SW 1271 (cell line): ENCODE results near the gene GNA12.

ENCODE experiments used
- DNase-seq, 2 experiments: peaks; one replicate each; lab custom pipeline; 2025; lab: John Stamatoyannopoulos, UW

The GNA12 gene

GRCh38 chr7:2802504-2803341 is 41.4 kb downstream of the GNA12 start:
- DNase-seq = peak; percentile 27 to 58

GRCh38 chr7:2802101-2802500 is 42.0 kb downstream of the GNA12 start:
- DNase-seq = peak in 1 of 2 experiments; percentile 49

DNA sequence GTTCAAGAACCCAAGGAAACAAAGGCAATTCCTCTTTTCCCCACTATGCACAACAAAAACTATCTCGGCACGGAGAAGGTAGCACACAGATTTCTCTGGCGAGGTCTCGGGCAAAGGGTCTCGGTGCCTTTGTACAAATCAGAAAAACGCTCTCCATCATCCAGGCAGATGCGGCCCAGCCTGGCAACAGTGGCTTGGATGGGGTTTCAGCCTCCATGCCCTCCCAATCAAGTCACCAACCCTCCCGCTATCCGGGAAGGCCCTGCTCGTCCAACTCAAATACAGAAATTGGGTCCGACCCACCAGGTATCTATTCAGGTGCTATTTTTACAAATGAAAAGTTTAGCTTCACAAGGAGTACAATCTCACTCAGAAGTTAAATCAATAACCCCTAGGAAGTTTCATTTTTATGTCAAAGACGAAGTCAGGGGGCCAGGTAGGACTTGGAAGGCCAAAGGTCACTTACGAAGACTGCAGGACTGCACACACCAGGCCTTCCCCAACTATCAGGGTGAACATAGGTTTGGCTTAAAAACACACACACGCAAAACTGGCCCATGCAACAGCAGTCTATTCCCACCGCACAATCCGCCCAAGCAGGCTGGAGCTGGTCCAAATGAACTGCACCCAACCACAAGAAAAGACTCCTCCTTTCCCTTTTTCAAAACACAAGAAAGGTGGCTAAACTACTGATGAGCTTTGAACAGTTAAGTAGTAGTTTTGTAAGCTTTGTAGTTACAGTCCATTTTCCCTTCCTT is 43.0 kb downstream of the GNA12 start:
- DNase-seq = no peak

DNA sequence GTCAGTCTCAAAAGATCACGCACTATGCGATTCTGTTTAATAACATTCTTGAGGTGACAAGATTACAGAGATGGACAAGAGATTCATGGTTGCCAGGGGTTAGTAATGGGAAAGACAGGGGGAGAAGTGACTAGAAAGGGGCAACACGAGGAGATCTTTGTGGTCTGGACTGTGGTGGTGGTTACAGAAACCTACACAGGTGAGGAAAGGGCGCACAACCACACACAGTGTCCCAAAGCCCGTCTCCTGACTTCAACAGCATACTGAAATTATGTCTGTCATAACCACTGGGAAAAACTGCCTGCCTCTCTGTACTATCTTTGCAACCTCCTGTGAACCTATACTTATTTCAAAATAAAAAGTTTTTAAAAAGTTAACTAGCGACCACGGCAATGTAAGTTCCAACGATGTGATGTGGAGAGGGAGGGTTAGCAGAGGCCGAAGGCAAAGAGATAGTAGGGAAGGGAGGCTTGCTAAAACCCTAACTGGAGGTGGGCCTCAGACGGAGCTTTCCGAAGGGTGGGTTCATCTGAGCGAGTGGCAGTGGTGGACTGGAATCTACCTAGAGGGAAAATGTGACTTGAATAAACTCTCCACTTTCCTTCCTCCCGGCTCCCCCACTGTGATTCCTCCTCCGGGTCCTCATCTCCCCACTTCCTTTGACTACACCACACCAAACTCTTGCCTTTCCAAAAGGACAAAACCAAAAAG is 43.7 kb downstream of the GNA12 start:
- DNase-seq = no peak

GRCh38 chr7:2799253-2799652 is 44.9 kb downstream of the GNA12 start:
- DNase-seq = no peak

DNA sequence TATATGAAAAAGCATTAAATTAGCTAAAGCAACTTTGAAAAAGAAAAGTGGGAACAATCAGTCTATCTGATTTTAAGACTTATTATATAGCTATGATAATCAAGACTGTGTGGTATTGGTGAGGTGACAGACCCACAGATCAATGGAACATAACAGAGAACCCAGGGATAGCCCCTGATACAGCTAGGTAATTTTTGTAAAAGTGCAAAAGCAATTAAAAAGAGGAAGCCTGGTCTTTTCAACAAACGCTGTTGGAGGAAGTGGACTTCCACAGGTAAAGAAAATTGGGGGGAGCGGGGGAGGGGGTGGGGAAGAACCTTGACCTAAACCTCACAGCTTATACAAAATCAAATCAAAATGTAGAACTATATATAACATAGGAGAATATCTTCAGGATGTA is 45.4 kb downstream of the GNA12 start:
- no peak for DNase-seq

- no peak for DNase-seq
These were observed 47.5 kb downstream of the GNA12 start for GRCh38 chr7:2796358-2797352.

GRCh38 chr7:2795906-2796305 is 48.2 kb downstream of the GNA12 start:
- no peak for DNase-seq

DNA sequence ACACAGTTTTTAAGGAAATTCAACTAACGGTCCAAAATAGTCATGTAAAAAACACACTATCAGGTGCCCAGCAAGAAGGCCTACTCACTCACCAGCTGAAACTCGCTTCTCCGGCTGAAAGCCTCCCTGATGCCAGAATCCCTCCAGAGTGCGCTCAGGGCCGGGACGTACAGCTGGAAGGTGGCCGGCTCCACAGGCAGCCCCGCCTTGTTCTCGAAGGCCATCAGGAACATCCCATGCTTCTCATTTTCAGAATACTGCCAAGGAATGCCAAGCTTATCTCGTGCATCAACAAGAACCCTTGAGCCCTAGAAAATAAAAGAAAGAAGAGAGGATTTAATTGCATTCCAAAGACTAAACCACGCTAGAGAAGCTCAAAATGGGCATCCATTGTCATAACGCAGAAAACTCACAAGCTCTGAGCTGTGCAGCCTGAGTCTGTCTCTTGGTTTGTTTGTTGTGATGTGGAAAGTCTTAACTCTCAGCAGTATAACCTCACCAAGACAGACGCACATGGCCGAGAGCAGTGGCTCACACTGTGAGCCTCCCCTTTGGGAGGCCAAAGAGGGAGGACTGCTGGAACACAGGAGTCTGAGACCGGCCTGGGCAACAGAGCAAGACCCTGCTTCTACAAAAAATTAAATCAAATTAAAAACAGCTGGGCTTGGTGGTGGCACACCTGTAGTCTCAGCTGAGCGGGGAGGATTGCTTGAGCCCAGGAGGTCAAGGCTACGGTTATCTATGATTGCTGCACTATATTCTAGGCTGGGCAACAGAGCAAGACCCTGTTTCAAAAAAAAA is 49.1 kb downstream of the GNA12 start:
- no peak for DNase-seq

GRCh38 chr7:2792856-2793487 is 51.1 kb downstream of the GNA12 start:
- no peak for DNase-seq

GRCh38 chr7:2792235-2792634 is 51.9 kb downstream of the GNA12 start:
- no peak for DNase-seq

DNA sequence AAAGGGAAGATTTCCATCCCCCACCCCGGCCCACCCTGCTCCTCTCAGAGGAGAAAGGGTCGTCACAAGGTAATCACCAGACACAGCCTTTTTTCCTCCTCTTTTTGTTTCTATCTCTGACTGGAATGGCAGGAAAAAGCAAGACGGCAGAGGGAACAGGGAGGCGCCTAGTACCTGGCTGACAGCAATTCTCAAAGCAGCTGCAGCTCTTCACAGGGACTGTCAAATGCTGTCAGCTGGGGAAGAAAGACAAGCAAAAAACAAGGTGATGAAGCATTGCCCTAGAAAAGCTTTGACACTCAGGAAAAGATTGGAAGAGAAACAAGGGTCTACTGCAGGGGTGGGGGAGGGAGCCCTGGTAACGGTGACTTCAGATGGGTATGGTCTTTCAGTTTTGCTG is 52.7 kb downstream of the GNA12 start:
- no peak for DNase-seq

DNA sequence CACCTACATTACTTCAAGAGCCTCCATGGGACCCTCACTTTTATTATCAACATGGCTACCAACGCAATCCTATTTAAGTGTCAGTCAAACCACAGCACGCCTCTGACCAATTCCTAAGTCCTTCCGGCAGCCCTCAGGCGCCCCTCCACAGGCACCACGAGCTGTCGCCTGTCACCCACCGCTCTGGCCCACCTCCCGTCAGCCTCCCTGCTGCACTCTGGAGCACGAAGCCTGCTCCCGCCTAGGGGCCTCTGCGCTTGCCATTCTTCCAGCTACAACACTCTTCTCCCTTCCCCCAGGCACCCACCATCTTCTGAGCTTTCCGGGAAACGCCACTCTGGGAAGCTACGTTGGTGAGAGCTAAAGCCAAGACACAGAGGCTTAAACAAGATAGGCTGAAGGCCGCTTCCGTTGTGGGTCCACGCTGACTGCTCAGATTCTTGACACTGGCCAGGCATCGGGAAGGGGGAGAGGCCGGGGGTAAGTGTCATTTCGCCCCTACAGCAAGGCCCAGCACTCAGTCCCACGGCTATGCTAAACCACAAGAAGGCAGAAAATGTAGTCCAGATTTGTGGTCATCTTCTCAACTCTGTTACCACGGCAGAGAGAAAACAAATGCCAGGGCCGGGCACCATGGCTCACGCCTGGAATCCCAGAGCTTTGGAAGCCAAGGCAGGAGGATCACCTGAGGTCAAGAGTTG is 56.7 kb downstream of the GNA12 start:
- no peak for DNase-seq

DNA sequence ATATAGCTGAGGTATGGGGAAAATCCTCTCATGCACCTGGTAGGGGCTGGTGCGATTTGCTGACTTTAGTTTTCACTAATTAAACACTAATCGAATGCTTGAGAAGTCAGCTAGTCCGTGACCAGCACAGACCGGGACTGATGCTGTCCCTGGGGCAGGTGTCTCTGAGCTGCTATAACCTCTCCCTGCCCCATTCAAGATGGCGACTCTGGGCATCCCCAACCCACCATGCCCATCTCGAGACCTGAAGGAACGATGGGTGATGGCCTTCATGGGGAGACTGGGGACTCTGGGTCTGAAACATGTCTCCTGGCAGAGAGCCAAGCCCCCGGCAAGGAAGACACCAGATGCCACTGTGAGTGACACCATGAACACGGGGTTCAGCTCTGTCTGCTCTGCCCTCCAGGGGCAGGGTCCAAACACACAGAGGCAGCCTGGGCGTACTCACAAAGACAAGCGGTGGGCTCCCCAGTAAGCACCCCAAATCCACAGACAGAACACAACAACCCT is 57.4 kb downstream of the GNA12 start:
- DNase-seq = no peak

GRCh38 chr7:2785071-2785500 is 59.0 kb downstream of the GNA12 start:
- DNase-seq = no peak

- DNase-seq = no peak
These were observed 61.5 kb downstream of the GNA12 start for GRCh38 chr7:2782565-2782964.

DNA sequence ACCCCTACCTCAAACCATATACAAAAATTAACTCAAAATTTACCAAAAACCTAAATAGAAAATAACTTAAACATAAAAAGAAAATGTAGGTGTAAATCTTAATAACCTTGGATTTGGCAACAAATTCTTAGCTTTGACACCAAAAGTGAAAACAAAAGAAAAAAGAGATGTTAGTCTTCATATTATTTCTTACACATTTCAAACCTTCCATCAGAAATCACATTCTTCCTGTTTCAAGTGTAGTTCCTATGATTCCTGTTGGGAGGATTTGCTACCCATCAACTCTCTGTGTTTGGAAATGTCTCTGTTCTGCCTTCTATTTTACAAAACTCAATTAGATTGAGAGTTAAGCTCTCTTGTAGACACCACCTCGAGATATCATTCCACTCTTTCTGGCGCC is 62.0 kb downstream of the GNA12 start:
- DNase-seq = no peak

DNA sequence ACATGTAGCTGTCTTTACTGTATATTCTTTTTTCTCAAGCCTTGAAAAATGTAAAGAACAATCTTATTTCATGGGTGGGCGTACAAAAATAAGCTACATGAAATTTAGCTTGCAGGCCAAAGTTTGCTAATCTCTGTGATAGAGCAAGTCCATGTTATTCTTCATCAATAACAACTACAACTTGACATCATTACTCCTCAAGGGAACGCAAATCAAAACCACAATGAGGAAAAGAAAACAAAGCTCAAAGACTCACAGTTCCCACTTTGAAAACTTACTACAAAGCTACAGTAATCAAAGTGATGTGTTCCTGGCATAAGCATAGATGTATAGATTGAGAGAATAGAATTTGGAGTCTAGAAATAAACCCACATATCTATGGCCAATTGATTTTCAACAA is 62.5 kb downstream of the GNA12 start:
- no peak for DNase-seq

DNA sequence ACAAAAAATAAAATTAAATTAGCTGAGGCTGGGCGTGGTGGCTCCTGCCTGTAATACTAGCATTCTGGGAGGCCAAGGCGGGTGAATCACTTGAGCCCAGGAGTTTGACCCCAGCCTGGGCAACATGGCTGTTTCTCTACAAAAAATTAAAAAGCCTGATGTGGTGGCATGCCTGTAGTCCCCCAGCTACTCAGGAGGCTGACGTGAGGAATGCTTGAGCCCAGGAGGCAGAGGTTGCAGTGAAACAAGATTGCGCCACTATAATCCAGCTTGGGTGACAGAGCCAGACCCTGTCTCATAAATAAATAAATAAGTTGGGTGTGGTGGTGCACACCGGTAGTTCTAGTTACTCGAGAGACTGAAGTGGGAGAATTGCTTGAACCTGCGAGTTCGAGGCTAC is 65.1 kb downstream of the GNA12 start:
- DNase-seq = no peak
